Neuronal stem cell (in vitro differentiated cells): ENCODE data around the gene FBXL12.

Experiments used
- DNase-seq: peaks from one replicate; pipeline ENCODE4 v3.0.0-alpha.2; 2013; ENCODE audit warnings: low spot score
- H2AFZ ChIP-seq: one replicate; pipeline ENCODE4 v1.6.1; 2013; ENCODE audit warnings: mild to moderate bottlenecking, low read length, inconsistent platforms
- H2AK5ac ChIP-seq: 2 replicates; pipeline ENCODE4 v1.6.1; 2013; ENCODE audit warnings: low read depth, mild to moderate bottlenecking, inconsistent platforms, low read length, moderate library complexity, mixed read lengths
- H2BK120ac ChIP-seq: 2 replicates; pipeline ENCODE4 v1.6.1; 2013; ENCODE audit warnings: low read depth, mild to moderate bottlenecking, inconsistent platforms, low read length, moderate library complexity, mixed read lengths
- H2BK12ac ChIP-seq: one replicate; pipeline ENCODE4 v1.6.1; 2013; ENCODE audit warnings: low read length, inconsistent platforms
- H2BK15ac ChIP-seq: 2 replicates; pipeline ENCODE4 v1.6.1; 2013; ENCODE audit warnings: mild to moderate bottlenecking, low read length, inconsistent platforms, mixed read lengths
- H2BK5ac ChIP-seq: one replicate; pipeline ENCODE4 v1.6.1; 2013; ENCODE audit warnings: inconsistent platforms, mild to moderate bottlenecking, low read length, moderate library complexity
- H3K14ac ChIP-seq: one replicate; pipeline ENCODE4 v1.6.1; 2013; ENCODE audit warnings: low read length, inconsistent platforms
- H3K18ac ChIP-seq: 2 replicates; pipeline ENCODE4 v1.6.1; 2013; ENCODE audit warnings: low read length, inconsistent platforms
- H3K23ac ChIP-seq: 2 replicates; pipeline ENCODE4 v1.6.1; 2013; ENCODE audit warnings: low read depth, mild to moderate bottlenecking, mixed read lengths, low read length, inconsistent platforms; ENCODE audit not compliant: poor library complexity
- H3K27ac ChIP-seq: replicated peaks from 3 replicates; pipeline ENCODE4 v1.5.1; 2013; ENCODE audit warnings: low read length, inconsistent platforms
- H3K27me3 ChIP-seq, 3 experiments: 2 replicates each; pipeline ENCODE4 v1.6.1; 2013; ENCODE audit warnings: low read length in 3 of 3, mild to moderate bottlenecking in 2 of 3, inconsistent platforms in 1 of 3, low read depth in 1 of 3, mixed read lengths in 1 of 3, moderate library complexity in 1 of 3; ENCODE audit not compliant: control insufficient read depth in 3 of 3, insufficient read depth in 3 of 3
- H3K36me3 ChIP-seq, 2 donors: replicated peaks in 1 of 2; 2 replicates each; pipeline ENCODE4 v1.6.1; 2013; ENCODE audit warnings: low read length in 2 of 2; ENCODE audit not compliant: control insufficient read depth in 2 of 2, insufficient read depth in 2 of 2
- H3K4ac ChIP-seq: 2 replicates; pipeline ENCODE4 v1.6.1; 2013; ENCODE audit warnings: inconsistent platforms, mild to moderate bottlenecking, low read length, moderate library complexity
- H3K4me1 ChIP-seq, 2 donors: 1 replicate in 1 of 2; 2 replicates in 1 of 2; pipeline ENCODE4 v1.6.1; 2013; ENCODE audit warnings: low read length in 2 of 2, low read depth in 1 of 2; ENCODE audit not compliant: control insufficient read depth in 2 of 2, insufficient read depth in 1 of 2
- H3K4me2 ChIP-seq: one replicate; pipeline ENCODE4 v1.6.1; 2013; ENCODE audit warnings: mild to moderate bottlenecking, low read length, inconsistent platforms; ENCODE audit not compliant: insufficient read depth, poor library complexity, severe bottlenecking
- H3K4me3 ChIP-seq, 2 donors: 2 replicates each; pipeline ENCODE4 v1.5.1; 2013; ENCODE audit warnings: low read length in 2 of 2, mild to moderate bottlenecking in 2 of 2, inconsistent platforms in 1 of 2, moderate library complexity in 1 of 2
- H3K79me1 ChIP-seq: one replicate; pipeline ENCODE4 v1.6.1; 2013; ENCODE audit warnings: low read depth, mild to moderate bottlenecking, inconsistent platforms, low read length, moderate library complexity
- H3K9ac ChIP-seq: one replicate; pipeline ENCODE4 v1.6.1; 2013; ENCODE audit warnings: mild to moderate bottlenecking, low read depth, low read length, inconsistent platforms; ENCODE audit not compliant: poor library complexity
- H3K9me3 ChIP-seq, 2 donors: replicated peaks in 1 of 2; 2 replicates each; pipeline versions ENCODE3 to v1.6.1; 2013; ENCODE audit warnings: low read length in 2 of 2, mild to moderate bottlenecking in 2 of 2, inconsistent platforms in 1 of 2, low read depth in 1 of 2, mixed read lengths in 1 of 2, moderate library complexity in 1 of 2; ENCODE audit not compliant: control insufficient read depth in 2 of 2, insufficient read depth in 1 of 2
- H4K8ac ChIP-seq: one replicate; pipeline ENCODE4 v1.6.1; 2013; ENCODE audit warnings: low read depth, mild to moderate bottlenecking, inconsistent platforms, low read length, moderate library complexity
- H4K91ac ChIP-seq: one replicate; pipeline ENCODE4 v1.6.1; 2013; ENCODE audit warnings: low read length, low read depth, mild to moderate bottlenecking, inconsistent platforms; ENCODE audit not compliant: poor library complexity
- WGBS, 2 donors: extraction: QIAGEN DNeasy Blood & Tissue Kit; methylation state at CpG; one replicate each; pipeline ENCODE4 v1.1.7; 2013; ENCODE audit warnings: missing lambda C conversion rate in 2 of 2, mixed read lengths in 1 of 2; ENCODE audit not compliant: insufficient read length in 2 of 2, insufficient replicate concordance in 1 of 2; ENCODE audit errors: extremely low coverage in 2 of 2; 5-methylcytosine and 5-hydroxymethylcytosine counted together

Gene FBXL12

GRCh38 chr19:9796113-9796773 lies 22.6 kb downstream of the FBXL12 start:
- peak; percentile 83 for DNase-seq
- Histone ChIP-seq H2BK5ac (no peak overlapping the region), H3K36me3 (no peaks in the 10 kb centered on the region), H3K4me3 (no peak overlapping the region), H2AK5ac (no peak overlapping the region), H4K8ac (no peak overlapping the region), H2AFZ (peak overlapping the region; percentile 26), H3K79me1 (no peaks in the 10 kb centered on the region), H3K27ac (no peak overlapping the region), H2BK15ac (no peak overlapping the region), H4K91ac (no peak overlapping the region), H3K4me1 (no peaks in the 10 kb centered on the region), H3K14ac (no peak overlapping the region), H3K9ac (no peak overlapping the region), H3K4me2 (no peak overlapping the region), H3K9me3 (no peaks in the 10 kb centered on the region), H2BK12ac (no peak overlapping the region), H3K4ac (no peak overlapping the region), H3K23ac (no peak overlapping the region), H2BK120ac (no peak overlapping the region), H3K18ac (no peak overlapping the region), H3K27me3 (no peaks in the 10 kb centered on the region)
- WGBS, 2 donors = no CpG with 5 or more reads among the region's 6 CpGs

DNA sequence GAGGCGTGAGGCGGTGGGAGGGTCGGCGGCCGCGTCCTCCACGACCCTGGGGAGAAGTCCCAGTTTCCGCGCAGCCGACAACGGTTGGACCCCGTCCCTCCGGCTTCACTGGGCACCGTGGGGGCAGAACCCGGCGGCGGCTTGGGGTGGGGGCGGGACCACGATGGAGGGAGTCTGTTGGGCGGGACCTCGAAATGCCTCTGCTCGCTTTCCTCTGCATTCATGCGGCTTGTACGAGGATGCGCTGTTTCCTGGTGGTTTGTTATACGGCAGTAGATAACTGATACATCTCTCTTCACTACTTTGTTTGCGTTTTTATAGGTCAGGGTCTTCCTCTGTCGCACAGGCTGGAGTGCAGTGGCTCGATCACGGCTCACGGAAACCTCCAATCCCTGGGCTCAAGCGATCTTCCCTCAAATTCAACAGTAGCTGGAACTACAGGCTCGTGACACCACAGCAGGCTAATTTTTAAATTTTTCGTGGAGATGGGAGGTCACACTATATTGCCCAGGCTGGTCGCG lies 25.7 kb downstream of the FBXL12 start:
- WGBS, 2 donors = no CpG with 5 or more reads among the region's 36 CpGs
- Histone ChIP-seq H2BK12ac (no peak overlapping the region), H3K4me3 (peak overlapping the region; percentile 73 to 97), H3K9me3 (no peaks in the 10 kb centered on the region), H3K14ac (no peak overlapping the region), H3K18ac (peak overlapping the region; percentile 61), H3K27ac (peak overlapping the region; percentile 40), H2BK15ac (no peak overlapping the region), H4K8ac (no peak overlapping the region), H2AK5ac (no peak overlapping the region), H2BK5ac (peak overlapping the region; percentile 54), H3K27me3 (no peaks in the 10 kb centered on the region), H3K23ac (peak overlapping the region; percentile 5), H3K79me1 (no peaks in the 10 kb centered on the region), H3K9ac (peak overlapping the region; percentile 79), H2BK120ac (no peak overlapping the region), H3K4me1 (peaks cover 0 to 5% of the 10 kb centered on the region in 2 donors), H3K36me3 (no peaks in the 10 kb centered on the region), H4K91ac (no peak overlapping the region), H2AFZ (peak overlapping the region; percentile 99), H3K4me2 (peak overlapping the region; percentile 88), H3K4ac (no peak overlapping the region)
- DNase-seq = no peak

DNA sequence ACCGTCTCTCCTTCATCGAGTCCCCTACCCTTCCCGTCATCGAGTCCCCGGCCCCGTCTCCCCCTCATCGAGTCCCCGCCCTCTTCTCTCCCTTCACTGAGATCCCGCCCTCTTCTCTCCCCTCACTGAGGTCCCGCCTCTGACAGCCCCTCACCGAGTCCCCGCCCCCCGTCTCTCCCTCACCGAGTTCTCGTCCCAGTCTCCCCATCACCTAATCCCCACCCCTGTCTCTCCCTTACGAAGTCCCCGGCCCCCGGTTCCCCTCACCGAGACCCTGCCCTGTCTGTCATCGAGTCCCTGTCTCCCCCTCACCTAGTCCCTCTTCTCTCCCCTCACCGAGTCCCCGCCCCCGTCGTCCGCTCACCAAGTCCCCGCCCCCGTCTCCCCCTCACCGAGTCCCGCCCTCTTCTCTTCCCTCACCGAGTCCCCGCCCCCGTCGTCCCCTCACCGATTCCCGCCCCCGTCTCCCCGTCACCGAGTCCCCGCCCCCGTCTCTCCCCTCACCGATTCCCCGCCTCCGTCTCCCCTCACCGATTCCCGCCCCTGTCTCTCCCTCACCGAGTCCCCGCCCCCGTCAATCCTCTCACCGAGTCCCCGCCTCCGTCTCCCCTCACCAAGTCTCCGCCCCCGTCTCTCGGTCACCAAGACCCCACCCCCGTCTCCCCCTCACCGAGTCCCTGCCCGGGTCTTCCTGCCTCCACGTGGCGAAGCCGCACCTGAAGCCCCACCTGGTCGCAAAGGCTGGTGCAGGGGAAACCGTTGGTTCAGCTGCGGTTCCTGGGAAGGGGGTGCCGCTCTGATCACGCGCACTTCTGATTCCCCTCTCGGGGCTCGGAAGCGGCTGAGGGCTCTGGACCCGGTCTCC lies 26.4 kb downstream of the FBXL12 start:
- Histone ChIP-seq H3K4me3 (peak overlapping the region; percentile 73 to 97), H3K27me3 (no peaks in the 10 kb centered on the region), H4K8ac (no peak overlapping the region), H4K91ac (no peak overlapping the region), H2BK12ac (no peak overlapping the region), H3K27ac (peak overlapping the region; percentile 70), H3K9ac (peak overlapping the region; percentile 79), H3K4me1 (peaks cover 0 to 5% of the 10 kb centered on the region in 2 donors), H2AK5ac (no peak overlapping the region), H2AFZ (peak overlapping the region; percentile 99), H3K14ac (no peak overlapping the region), H2BK15ac (no peak overlapping the region), H2BK5ac (peak overlapping the region; percentile 54), H3K23ac (peak overlapping the region; percentile 5), H3K36me3 (no peaks in the 10 kb centered on the region), H3K18ac (peak overlapping the region; percentile 87), H3K4me2 (peak overlapping the region; percentile 88), H3K9me3 (no peaks in the 10 kb centered on the region), H2BK120ac (no peak overlapping the region), H3K79me1 (no peaks in the 10 kb centered on the region), H3K4ac (no peak overlapping the region)
- no CpG with 5 or more reads among the region's 70 CpGs for WGBS, 2 donors
- DNase-seq = peak; percentile 96
